Adrenal gland (tissue), 12 donors: ENCODE data around the gene RHOB. TPM values are rescaled to one million over a fixed set of nuclear protein-coding genes. Genes with fewer than 3 reads are reported as not detected.

Experiments
- DNase-seq, 7 donors: peaks; one replicate each; pipeline ENCODE4 v3.0.0-alpha.2; 2019 to 2020
- H3K27ac ChIP-seq, 5 donors: fragments of 200-600 bp; sonication (generic) in 4 of 5; 1 replicate in 3 of 5; 2 replicates in 2 of 5; pipeline versions ENCODE4 v1.5.1 to v1.8.0; 2016 to 2020; ENCODE audit warnings: mild to moderate bottlenecking in 1 of 5
- H3K27me3 ChIP-seq: fragments of 200-600 bp; 2 replicates; pipeline ENCODE4 v1.8.0; 2021
- H3K36me3 ChIP-seq, 2 donors: fragments of 200-600 bp; replicated peaks in 1 of 2; 1 replicate in 1 of 2; 2 replicates in 1 of 2; pipeline versions ENCODE4 v1.5.1 to v1.8.0; 2018 to 2022
- H3K4me1 ChIP-seq, 2 donors: fragments of 200-600 bp; replicated peaks in 1 of 2; 1 replicate in 1 of 2; 2 replicates in 1 of 2; pipeline versions ENCODE4 v1.5.1 to v1.8.0; 2018 to 2021
- H3K4me3 ChIP-seq, 4 donors: fragments of 200-600 bp; sonication (generic) in 3 of 4; one replicate each; pipeline ENCODE4 v1.5.1; 2016 to 2018
- H3K9me3 ChIP-seq, 3 donors: fragments of 200-600 bp; sonication (generic) in 1 of 3; replicated peaks in 1 of 3; 1 replicate in 2 of 3; 2 replicates in 1 of 3; pipeline versions ENCODE4 v1.5.1 to v1.8.0; 2016 to 2021
- POLR2A ChIP-seq, 2 donors: fragments of 450-650 bp; IDR thresholded peaks; one replicate each; pipeline ENCODE4 v1.6.1; 2017; ENCODE audit warnings: antibody characterized with exemption in 2 of 2, mild to moderate bottlenecking in 2 of 2, moderate library complexity in 1 of 2
- WGBS, 4 donors: extraction: QIAGEN DNeasy Blood & Tissue Kit in 2 of 4; methylation state at CpG; one replicate each; pipeline versions ENCODE4 v1.1.5 to v1.1.7; 2013 to 2017; 5-methylcytosine and 5-hydroxymethylcytosine counted together
- intact Hi-C, 2 donors: fragments of 100-400 bp; cut with DNase I; formaldehyde crosslinking; loops; one replicate each; pipeline versions ENCODE4 v1.14.1 to v1.15.0; 2022 to 2023
- polyA plus RNA-seq, 3 donors: library from polyadenylated mRNA; stranded (reverse); fragments of 200-250 nt in 2 of 3; fragments of 350-450 nt in 1 of 3; fragmentation: Illumina TruSeq in 1 of 3; extraction: RNeasy Lipid Tissue Mini Kit (QIAGEN cat#74804) in 1 of 3; gene quantifications; one replicate each; pipeline ENCODE4 v1.2.3, GENCODE V29; 2013 to 2014
- total RNA-seq, 9 donors: library from RNA; depleted of rRNA in 4 of 9; stranded (reverse); fragments of >200 nt in 4 of 9; fragments of 120-200 nt in 1 of 9; fragmentation: NEBNext Ultra II Directional in 1 of 9; extraction: Animal tissue kit (Norgen Biotek cat#: 25700) in 1 of 9; gene quantifications; one replicate each; pipeline versions ENCODE4 v1.1.0 to v1.2.4, GENCODE V29; 2013 to 2023
- TF ChIP-seq, protein P1 (sequence below), 6 experiments: fragments of 450-650 bp in 4 of 6; fragments of 200-600 bp in 2 of 6; sonication (generic) in 1 of 6; IDR thresholded peaks; 1 replicate in 5 of 6; 2 replicates in 1 of 6; pipeline versions ENCODE4 v1.5.1 to v1.8.0; 2016 to 2021; ENCODE audit warnings: antibody characterized with exemption in 6 of 6, mild to moderate bottlenecking in 2 of 6, moderate library complexity in 1 of 6
- donor health status: healthy with polysubstance abuse.
- donor health status: Bipolar disorder and iron deficiency.
- donor health status: DM: yes; HTN: yes; CAD: no.
- donor health status: DM: no; HTN: no; CAD: no.
- donor health status: DM: no; HTN: no; CAD: no.
- donor health status: DM: yes; HTN: yes; CAD: no.

Gene RHOB
- total and polyA plus RNA-seq, 12 donors, result 130 to 1,281 (median 417) TPM

DNA sequence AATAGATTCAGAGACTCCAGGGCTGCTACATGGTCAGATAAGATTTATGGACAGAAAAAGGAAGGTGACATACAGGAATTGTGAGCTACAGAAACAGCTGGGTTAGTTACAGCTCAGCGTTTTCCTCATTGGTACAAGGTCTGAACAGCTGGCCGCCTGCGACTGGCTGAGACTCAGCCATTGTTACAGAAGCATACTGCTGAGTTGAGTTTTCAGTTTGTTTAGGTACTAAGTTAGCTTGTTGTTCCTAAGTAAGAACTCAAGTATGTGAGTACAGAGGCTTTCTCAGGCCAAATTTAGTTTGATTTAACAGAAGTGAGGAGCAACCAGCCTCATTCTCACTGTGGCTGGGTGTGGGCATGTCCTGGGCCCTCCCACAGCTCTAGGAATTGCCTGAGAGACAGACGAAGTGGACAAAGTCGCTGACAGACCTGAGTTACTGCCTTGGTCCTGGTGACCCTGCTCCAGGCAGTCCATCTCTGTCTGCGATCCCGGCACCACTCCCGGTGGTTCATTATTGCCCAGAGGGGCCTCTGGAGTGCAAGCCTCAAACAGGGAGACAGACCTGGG is 27.8 kb upstream of the RHOB start:
- TF ChIP-seq POLR2A (IDR thresholded peaks at IDR 0.05), result no peak
- TF ChIP-seq, protein P1, sequence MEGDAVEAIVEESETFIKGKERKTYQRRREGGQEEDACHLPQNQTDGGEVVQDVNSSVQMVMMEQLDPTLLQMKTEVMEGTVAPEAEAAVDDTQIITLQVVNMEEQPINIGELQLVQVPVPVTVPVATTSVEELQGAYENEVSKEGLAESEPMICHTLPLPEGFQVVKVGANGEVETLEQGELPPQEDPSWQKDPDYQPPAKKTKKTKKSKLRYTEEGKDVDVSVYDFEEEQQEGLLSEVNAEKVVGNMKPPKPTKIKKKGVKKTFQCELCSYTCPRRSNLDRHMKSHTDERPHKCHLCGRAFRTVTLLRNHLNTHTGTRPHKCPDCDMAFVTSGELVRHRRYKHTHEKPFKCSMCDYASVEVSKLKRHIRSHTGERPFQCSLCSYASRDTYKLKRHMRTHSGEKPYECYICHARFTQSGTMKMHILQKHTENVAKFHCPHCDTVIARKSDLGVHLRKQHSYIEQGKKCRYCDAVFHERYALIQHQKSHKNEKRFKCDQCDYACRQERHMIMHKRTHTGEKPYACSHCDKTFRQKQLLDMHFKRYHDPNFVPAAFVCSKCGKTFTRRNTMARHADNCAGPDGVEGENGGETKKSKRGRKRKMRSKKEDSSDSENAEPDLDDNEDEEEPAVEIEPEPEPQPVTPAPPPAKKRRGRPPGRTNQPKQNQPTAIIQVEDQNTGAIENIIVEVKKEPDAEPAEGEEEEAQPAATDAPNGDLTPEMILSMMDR (IDR thresholded peaks at IDR 0.05), result no peak
- Histone ChIP-seq H3K9me3 (no peaks in the 10 kb centered on the region), H3K4me1 (peaks cover 19 to 20% of the 10 kb centered on the region in 2 donors), H3K4me3 (no peak overlapping the region), H3K36me3 (no peaks in the 10 kb centered on the region), H3K27me3 (no peaks in the 10 kb centered on the region), H3K27ac (peak overlapping the region in 2 of 5 donors; percentile 40 to 80)
- peak in 2 of 7 donors; percentile 43 to 64 for DNase-seq
- 38 to 57% (median 48%) methylated on average over 4 to 8 of the region's 8 CpGs for WGBS, 4 donors
- intact Hi-C loops, result no loop called here

DNA sequence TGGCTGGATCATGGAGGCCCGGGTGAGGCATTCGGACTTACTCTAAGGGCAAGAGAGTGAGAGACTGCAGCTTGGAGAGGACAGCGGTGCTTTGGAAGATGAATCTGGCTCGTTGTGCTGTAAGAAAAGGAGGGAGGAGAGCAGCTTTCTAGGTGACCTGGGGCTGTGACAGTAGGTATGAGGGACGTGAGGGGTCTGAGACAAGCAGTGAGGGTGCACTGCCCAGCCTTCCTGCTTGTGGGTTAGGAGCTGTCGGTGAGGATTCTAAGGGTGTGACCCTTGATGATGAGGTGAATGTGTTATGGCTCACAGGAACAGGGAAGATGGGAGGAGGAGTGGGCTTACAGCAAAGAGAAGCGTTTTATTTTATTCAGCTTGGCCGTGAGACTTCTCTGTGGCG is 27.1 kb upstream of the RHOB start:
- Histone ChIP-seq H3K27ac (peak overlapping the region in 1 of 5 donors; percentile 80), H3K9me3 (no peaks in the 10 kb centered on the region), H3K27me3 (no peaks in the 10 kb centered on the region), H3K36me3 (no peaks in the 10 kb centered on the region), H3K4me1 (peaks cover 19 to 27% of the 10 kb centered on the region in 2 donors), H3K4me3 (no peak overlapping the region)
- intact Hi-C loops, result no loop called here
- DNase-seq, result peak in 1 of 7 donors; percentile 46
- TF ChIP-seq, protein P1 (IDR thresholded peaks at IDR 0.05), result no peak
- no peak for TF ChIP-seq POLR2A (IDR thresholded peaks at IDR 0.05)
- 80 to 92% (median 87%) methylated on average over 8 to 9 of the region's 9 CpGs for WGBS, 4 donors

DNA sequence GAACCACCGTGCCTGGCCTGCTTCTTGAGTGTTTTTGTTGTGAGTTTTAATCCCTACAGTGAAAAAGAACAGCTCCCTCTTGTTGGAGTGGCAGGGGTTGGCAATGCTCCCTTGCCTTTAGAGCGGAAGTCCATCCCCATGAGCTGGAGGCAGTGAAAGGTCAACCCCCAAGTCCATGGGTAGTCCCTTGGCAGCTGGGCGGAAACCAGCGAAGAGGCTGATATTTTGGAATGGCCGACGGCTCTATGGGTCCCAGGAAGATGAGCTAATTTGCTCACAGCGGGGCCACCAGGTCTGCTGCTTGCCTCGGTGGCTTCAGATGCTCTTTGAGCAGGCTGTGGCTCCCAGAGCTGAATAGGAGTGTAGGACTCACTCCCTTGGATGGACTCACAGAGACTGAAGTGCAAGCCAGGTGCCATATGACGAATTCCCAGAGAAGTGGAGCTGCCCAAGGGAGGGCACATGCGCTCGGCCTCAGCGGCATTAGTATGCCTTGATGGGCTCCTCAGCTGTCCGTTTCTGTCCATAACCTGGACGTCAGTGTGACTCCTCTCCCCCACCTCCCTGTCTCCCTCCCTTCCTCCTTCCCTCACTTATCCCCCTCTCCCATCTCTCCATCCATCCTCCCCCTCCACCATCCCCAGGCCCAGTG is 25.4 kb upstream of the RHOB start:
- Histone ChIP-seq H3K4me3 (no peak overlapping the region), H3K27me3 (no peaks in the 10 kb centered on the region), H3K4me1 (peaks cover 19 to 27% of the 10 kb centered on the region in 2 donors), H3K9me3 (no peaks in the 10 kb centered on the region), H3K27ac (peak overlapping the region in 2 of 5 donors; percentile 55 to 90), H3K36me3 (no peaks in the 10 kb centered on the region)
- TF ChIP-seq, protein P1 (IDR thresholded peaks at IDR 0.05), result no peak
- TF ChIP-seq POLR2A (IDR thresholded peaks at IDR 0.05), result no peak
- 76 to 86% (median 82%) methylated on average over 5 to 14 of the region's 14 CpGs for WGBS, 4 donors
- intact Hi-C loops, result no loop called here
- peak in 2 of 7 donors; percentile 19 to 49 for DNase-seq

DNA sequence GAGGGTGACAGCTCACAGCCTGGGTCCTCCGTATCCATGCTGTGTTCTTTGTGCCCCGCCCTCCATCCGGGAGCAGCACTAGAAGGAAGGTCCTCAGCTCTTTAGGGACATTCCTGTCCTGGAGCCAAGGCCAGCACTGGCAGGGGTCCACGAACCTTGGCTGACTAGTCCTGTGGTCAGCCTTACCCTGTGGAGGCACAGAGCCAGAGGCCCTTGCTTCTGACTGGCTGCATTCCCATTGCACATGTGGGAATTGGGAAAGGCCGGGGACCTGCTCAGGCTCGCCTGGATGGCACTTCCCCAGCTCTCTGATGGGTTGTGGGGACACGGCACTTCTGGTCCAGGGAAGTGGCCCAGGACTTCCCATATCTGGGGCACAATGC is 24.9 kb upstream of the RHOB start:
- DNase-seq, result peak; percentile 90 to 99 (median 97)
- intact Hi-C loops, result no loop called here

More for the DNA sequence above, 24.9 kb upstream of the RHOB start:
- TF ChIP-seq POLR2A (IDR thresholded peaks at IDR 0.05), result no peak
- Histone ChIP-seq H3K9me3 (no peaks in the 10 kb centered on the region), H3K4me3 (no peak overlapping the region), H3K27ac (peak overlapping the region in 2 of 5 donors; percentile 55 to 90), H3K36me3 (no peaks in the 10 kb centered on the region), H3K4me1 (peaks cover 19 to 27% of the 10 kb centered on the region in 2 donors), H3K27me3 (no peaks in the 10 kb centered on the region)
- 12 to 52% (median 17%) methylated on average over 4 to 7 of the region's 7 CpGs for WGBS, 4 donors
